ENCODE measurements around the gene SAPCD2.
A peak's percentile ranks its signal among the peaks of the same experiment; 100 is the strongest.

GRCh38 chr9:137095664-137096517 is 25.5 kb upstream of the SAPCD2 start:
- TF ChIP-seq CTCF (IDR thresholded peaks at IDR 0.05) (peak in 2 of 12 donors; percentile 8 to 30), POLR2A (IDR thresholded peaks at IDR 0.05) (no peak)
